Pancreas (tissue), 10 donors: ENCODE data around the gene HID1. TPM values are rescaled to one million over a fixed set of nuclear protein-coding genes. Genes with fewer than 3 reads are reported as not detected.
"Not testable (repeated sequence)": the region's sequence is repeated elsewhere in the genome, so short reads cannot be mapped to it uniquely, and the experiment has no call there.

ENCODE experiments used
- ATAC-seq, 4 donors: fragments of 200-7000 bp; cut with Tn5 transposase; one replicate each; pipeline versions ENCODE4 v1.8.0 to v1.9.1; 2020; ENCODE audit warnings: mild to moderate bottlenecking in 4 of 4, moderate library complexity in 4 of 4
- DNase-seq, 6 donors: peaks; one replicate each; pipeline ENCODE4 v3.0.0-alpha.2; 2020
- FAIRE-seq: peaks from 2 replicates; lab custom pipeline; 2012; peaks lifted over from hg19 to GRCh38; lab: Jason Lieb, UNC
- H3K27ac ChIP-seq, 4 donors: fragments of 200-600 bp; sonication (generic); 1 replicate in 3 of 4; 2 replicates in 1 of 4; pipeline versions ENCODE4 v1.5.0 to v1.8.0; 2020
- H3K27me3 ChIP-seq, 4 donors: fragments of 200-600 bp; one replicate each; pipeline ENCODE4 v1.8.0; 2021
- H3K36me3 ChIP-seq, 3 donors: fragments of 200-600 bp; sonication (generic) in 1 of 3; one replicate each; pipeline versions ENCODE4 v1.5.0 to v1.8.0; 2020 to 2021
- H3K4me1 ChIP-seq, 3 donors: fragments of 200-600 bp; one replicate each; pipeline ENCODE4 v1.8.0; 2021
- H3K4me3 ChIP-seq, 4 donors: fragments of 200-600 bp; sonication (generic) in 2 of 4; one replicate each; pipeline versions ENCODE4 v1.5.0 to v1.8.0; 2020 to 2021
- H3K9me3 ChIP-seq, 4 donors: fragments of 200-600 bp; one replicate each; pipeline ENCODE4 v1.8.0; 2021
- WGBS, 2 donors: extraction: QIAGEN DNeasy Blood & Tissue Kit; methylation state at CpG; one replicate each; pipeline ENCODE4 v1.1.7; 2013; 5-methylcytosine and 5-hydroxymethylcytosine counted together
- intact Hi-C, 3 donors: fragments of 100-400 bp; cut with DNase I; formaldehyde crosslinking; loops; one replicate each; pipeline versions ENCODE4 v1.11.1 to v1.14.2; 2022
- polyA plus RNA-seq, 2 donors: library from polyadenylated mRNA; stranded (reverse); fragments of 200-250 nt; gene quantifications; one replicate each; pipeline ENCODE4 v1.2.3, GENCODE V29; 2013
- total RNA-seq, 6 donors: library from RNA; stranded (reverse); fragmentation: NEBNext Ultra II Directional in 4 of 6; extraction: Animal tissue kit (Norgen Biotek cat#: 25700) in 4 of 6; gene quantifications; one replicate each; pipeline versions ENCODE4 v1.2.1 to v1.2.4, GENCODE V29; 2021 to 2023
- TF ChIP-seq, protein P1 (sequence below), 4 donors: fragments of 200-600 bp; sonication (generic) in 3 of 4; IDR thresholded peaks; one replicate each; pipeline versions ENCODE4 v1.5.0 to v1.8.0; 2021; ENCODE audit warnings: antibody characterized with exemption in 4 of 4
- donor health status: healthy with polysubstance abuse.
- donor health status: DM: no; HTN: no; CAD: no; lungs with moderate emphysema.
- donor health status: DM: no; HTN: no; CAD: no.
- donor health status: control.
- donor health status: control.
- donor health status: Bipolar disorder and iron deficiency.
- donor health status: DM: yes; HTN: yes; CAD: no.
- donor health status: DM: no; HTN: no; CAD: no.
- donor health status: DM: no; HTN: no; CAD: no.
- donor health status: DM: yes; HTN: yes; CAD: no.

Gene HID1
- total and polyA plus RNA-seq, 8 donors = 76.7 to 262 (median 126) TPM

GRCh38 chr17:74916136-74916850 is 56.3 kb downstream of the HID1 start:
- TF ChIP-seq, protein P1, sequence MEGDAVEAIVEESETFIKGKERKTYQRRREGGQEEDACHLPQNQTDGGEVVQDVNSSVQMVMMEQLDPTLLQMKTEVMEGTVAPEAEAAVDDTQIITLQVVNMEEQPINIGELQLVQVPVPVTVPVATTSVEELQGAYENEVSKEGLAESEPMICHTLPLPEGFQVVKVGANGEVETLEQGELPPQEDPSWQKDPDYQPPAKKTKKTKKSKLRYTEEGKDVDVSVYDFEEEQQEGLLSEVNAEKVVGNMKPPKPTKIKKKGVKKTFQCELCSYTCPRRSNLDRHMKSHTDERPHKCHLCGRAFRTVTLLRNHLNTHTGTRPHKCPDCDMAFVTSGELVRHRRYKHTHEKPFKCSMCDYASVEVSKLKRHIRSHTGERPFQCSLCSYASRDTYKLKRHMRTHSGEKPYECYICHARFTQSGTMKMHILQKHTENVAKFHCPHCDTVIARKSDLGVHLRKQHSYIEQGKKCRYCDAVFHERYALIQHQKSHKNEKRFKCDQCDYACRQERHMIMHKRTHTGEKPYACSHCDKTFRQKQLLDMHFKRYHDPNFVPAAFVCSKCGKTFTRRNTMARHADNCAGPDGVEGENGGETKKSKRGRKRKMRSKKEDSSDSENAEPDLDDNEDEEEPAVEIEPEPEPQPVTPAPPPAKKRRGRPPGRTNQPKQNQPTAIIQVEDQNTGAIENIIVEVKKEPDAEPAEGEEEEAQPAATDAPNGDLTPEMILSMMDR (IDR thresholded peaks at IDR 0.05) = no peak
- Histone ChIP-seq H3K9me3 (no peaks in the 10 kb centered on the region), H3K27me3 (no peaks in the 10 kb centered on the region), H3K36me3 (no peaks in the 10 kb centered on the region), H3K4me3 (no peak overlapping the region), H3K4me1 (no peaks in the 10 kb centered on the region), H3K27ac (no peak overlapping the region)
- ATAC-seq = no peak
- FAIRE-seq = no peak
- DNase-seq = no peak
- intact Hi-C loops = no loop called here
- WGBS, 2 donors = 74 to 78% methylated on average over 13 of the region's 13 CpGs

- intact Hi-C loops, H3K4me3 ChIP-seq, H3K4me1 ChIP-seq, FAIRE-seq, H3K27ac ChIP-seq, H3K27me3 ChIP-seq, DNase-seq, ATAC-seq, H3K9me3 ChIP-seq, H3K36me3 ChIP-seq: not testable (repeated sequence)
- 55 to 61% methylated on average over 8 of the region's 8 CpGs for WGBS, 2 donors
Observed at GRCh38 chr17:74911423-74911822, 61.1 kb downstream of the HID1 start.

DNA sequence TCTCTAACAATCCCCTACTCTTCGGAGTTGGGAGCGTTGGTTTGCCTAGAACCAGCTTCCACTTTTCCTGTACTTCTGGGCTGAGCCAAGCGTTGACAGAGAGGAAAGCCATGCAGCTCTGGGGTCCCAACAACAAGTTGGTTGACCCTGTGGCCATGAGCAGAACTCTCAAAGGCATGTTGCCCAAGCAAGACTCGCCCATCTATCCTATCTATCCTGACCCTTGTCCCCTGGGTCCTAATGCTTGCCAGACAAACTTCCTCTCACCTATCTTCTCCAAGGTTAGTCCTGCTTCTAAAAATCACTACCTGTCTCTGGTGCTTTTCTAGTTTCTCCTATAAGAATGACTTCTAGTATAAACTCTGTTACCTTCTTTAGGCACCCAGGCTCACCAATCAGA is 63.5 kb downstream of the HID1 start:
- H3K9me3 ChIP-seq, DNase-seq, H3K27me3 ChIP-seq, FAIRE-seq, intact Hi-C loops, H3K27ac ChIP-seq, ATAC-seq, H3K4me3 ChIP-seq, H3K4me1 ChIP-seq, H3K36me3 ChIP-seq: not testable (repeated sequence)
- 61 to 65% methylated on average over 4 of the region's 4 CpGs for WGBS, 2 donors

DNA sequence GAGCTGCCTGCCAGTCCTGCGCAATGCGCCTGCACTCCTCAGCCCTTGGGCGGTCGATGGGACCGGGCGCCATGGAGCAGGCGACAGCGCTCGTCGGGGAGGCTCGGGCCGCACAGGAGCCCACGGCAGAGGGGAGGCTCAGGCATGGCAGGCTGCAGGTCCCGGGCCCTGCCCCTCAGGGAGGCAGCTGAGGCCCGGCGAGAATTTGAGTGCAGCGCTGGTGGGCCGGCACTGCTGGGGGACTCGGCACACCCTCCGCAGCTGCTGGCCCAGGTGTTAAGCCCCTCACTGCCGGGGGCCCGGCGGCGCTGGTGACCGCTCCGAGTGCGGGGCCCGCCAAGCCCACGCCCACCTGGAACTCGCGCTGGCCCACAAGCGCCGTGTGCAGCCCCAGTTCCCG is 65.5 kb downstream of the HID1 start:
- H3K27me3 ChIP-seq = no peaks in the 10 kb centered on the region
- intact Hi-C loops = no loop called here
- no peak for ATAC-seq

GRCh38 chr17:74906214-74906793 is 66.3 kb downstream of the HID1 start:
- H3K27me3 ChIP-seq, H3K4me1 ChIP-seq, intact Hi-C loops: not testable (repeated sequence)

More for the DNA sequence above, 65.5 kb downstream of the HID1 start:
- FAIRE-seq (no peak), DNase-seq (no peak)
- Histone ChIP-seq H3K36me3 (no peaks in the 10 kb centered on the region), H3K27ac (no peak overlapping the region), H3K4me1 (no peaks in the 10 kb centered on the region), H3K9me3 (no peaks in the 10 kb centered on the region), H3K4me3 (no peak overlapping the region)
- TF ChIP-seq, protein P1 (IDR thresholded peaks at IDR 0.05) = no peak
- WGBS, 2 donors = 93 to 96% methylated on average over 29 to 34 of the region's 34 CpGs

GRCh38 chr17:74904687-74905409 is 67.7 kb downstream of the HID1 start:
- FAIRE-seq (no peak), ATAC-seq (no peak), DNase-seq (no peak)
- no peaks in the 10 kb centered on the region for H3K27me3 ChIP-seq
- intact Hi-C loops = no loop called here
- WGBS, 2 donors = 61 to 81% methylated on average over 7 of the region's 7 CpGs
- H3K27ac ChIP-seq = no peak overlapping the region
- no peak overlapping the region for H3K4me3 ChIP-seq
- no peaks in the 10 kb centered on the region for H3K4me1 ChIP-seq
- H3K9me3 ChIP-seq = no peaks in the 10 kb centered on the region
- H3K36me3 ChIP-seq = no peaks in the 10 kb centered on the region
- TF ChIP-seq, protein P1 (IDR thresholded peaks at IDR 0.05) = no peak

More at GRCh38 chr17:74906214-74906793, 66.3 kb downstream of the HID1 start:
- H3K4me3 ChIP-seq, ATAC-seq, H3K9me3 ChIP-seq, FAIRE-seq, DNase-seq, H3K36me3 ChIP-seq, H3K27ac ChIP-seq: not testable (repeated sequence)
- WGBS, 2 donors = 62 to 69% methylated on average over 6 of the region's 6 CpGs
